Parathyroid adenoma (tissue), 2 donors: ENCODE results near the gene NECAB3.
"Not testable (repeated sequence)": the region's sequence is repeated elsewhere in the genome, so short reads cannot be mapped to it uniquely, and the experiment has no call there.

Source experiments
- H2AFZ ChIP-seq: fragments of 300-600 bp; sonication (generic); one replicate; pipeline ENCODE4 v1.7.0; 2017; ENCODE audit warnings: antibody characterized with exemption, mild to moderate bottlenecking
- H3K27ac ChIP-seq: fragments of 300-600 bp; sonication (generic); one replicate; pipeline ENCODE4 v1.7.0; 2017
- H3K27me3 ChIP-seq: fragments of 300-600 bp; sonication (generic); one replicate; pipeline ENCODE4 v1.7.0; 2017; ENCODE audit warnings: low read length; ENCODE audit not compliant: control insufficient read depth, insufficient read depth
- H3K36me3 ChIP-seq: fragments of 300-600 bp; sonication (generic); one replicate; pipeline ENCODE4 v1.7.0; 2017; ENCODE audit warnings: low read length; ENCODE audit not compliant: control insufficient read depth, insufficient read depth
- H3K4me1 ChIP-seq: fragments of 300-600 bp; sonication (generic); one replicate; pipeline ENCODE4 v1.7.0; 2017; ENCODE audit warnings: control low read depth
- H3K4me2 ChIP-seq: fragments of 300-600 bp; sonication (generic); one replicate; pipeline ENCODE4 v1.7.0; 2017; ENCODE audit warnings: low read length
- H3K4me3 ChIP-seq: fragments of 300-600 bp; sonication (generic); one replicate; pipeline ENCODE4 v1.7.0; 2017; ENCODE audit warnings: low read depth, low read length
- H3K79me2 ChIP-seq: fragments of 300-600 bp; sonication (generic); one replicate; pipeline ENCODE4 v1.7.0; 2017; ENCODE audit warnings: control low read depth
- H3K9ac ChIP-seq: fragments of 300-600 bp; sonication (generic); one replicate; pipeline ENCODE4 v1.7.0; 2017; ENCODE audit warnings: mild to moderate bottlenecking
- H3K9me3 ChIP-seq: fragments of 300-600 bp; sonication (generic); one replicate; pipeline ENCODE4 v1.7.0; 2017; ENCODE audit warnings: low read length; ENCODE audit not compliant: control insufficient read depth
- TF ChIP-seq, protein P1 (sequence below): fragments of 300-600 bp; sonication (generic); IDR thresholded peaks from one replicate; pipeline ENCODE4 v1.7.0; 2017; ENCODE audit warnings: antibody characterized with exemption, mild to moderate bottlenecking
- donor health status: primary hyperparathyroidism.

Gene NECAB3

DNA sequence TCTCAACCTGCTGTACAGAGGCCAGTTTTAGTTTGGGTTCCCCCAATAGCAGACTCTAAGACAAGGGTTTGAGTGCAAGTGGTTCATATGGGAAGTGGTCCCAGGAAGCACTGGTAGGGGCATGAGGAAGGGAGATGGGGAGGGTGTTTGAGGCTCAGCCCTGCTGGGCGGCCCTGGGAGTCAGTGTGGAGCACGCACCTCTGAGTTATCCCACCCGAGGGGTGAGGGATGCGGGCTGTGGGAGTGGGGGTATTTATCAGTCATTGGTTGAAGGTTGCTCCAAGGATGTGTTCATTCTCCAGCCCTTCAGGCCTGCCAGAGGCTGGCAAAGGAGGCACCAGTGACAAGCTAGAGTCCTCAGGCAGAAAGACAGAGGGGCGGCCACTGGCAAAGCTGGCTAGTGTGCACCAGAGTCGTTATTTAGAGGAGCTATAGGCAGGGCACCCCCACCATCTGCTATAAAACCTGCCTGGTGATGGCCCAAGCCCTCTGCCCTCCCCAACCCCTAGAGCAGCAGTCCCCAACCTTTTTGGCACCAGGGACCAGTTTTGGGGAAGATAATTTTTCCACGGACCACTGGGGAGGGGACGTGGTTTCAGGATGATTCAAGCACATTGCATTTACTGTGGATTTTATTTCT, 29.4 kb upstream of the NECAB3 start:
- Histone ChIP-seq H3K4me1 (peaks cover 3% of the 10 kb centered on the region), H3K36me3 (no peaks in the 10 kb centered on the region), H3K4me3 (no peak overlapping the region), H3K79me2 (no peaks in the 10 kb centered on the region), H3K4me2 (no peak overlapping the region), H2AFZ (no peak overlapping the region), H3K9me3 (no peaks in the 10 kb centered on the region), H3K27ac (no peak overlapping the region), H3K9ac (no peak overlapping the region), H3K27me3 (no peaks in the 10 kb centered on the region)
- TF ChIP-seq, protein P1, sequence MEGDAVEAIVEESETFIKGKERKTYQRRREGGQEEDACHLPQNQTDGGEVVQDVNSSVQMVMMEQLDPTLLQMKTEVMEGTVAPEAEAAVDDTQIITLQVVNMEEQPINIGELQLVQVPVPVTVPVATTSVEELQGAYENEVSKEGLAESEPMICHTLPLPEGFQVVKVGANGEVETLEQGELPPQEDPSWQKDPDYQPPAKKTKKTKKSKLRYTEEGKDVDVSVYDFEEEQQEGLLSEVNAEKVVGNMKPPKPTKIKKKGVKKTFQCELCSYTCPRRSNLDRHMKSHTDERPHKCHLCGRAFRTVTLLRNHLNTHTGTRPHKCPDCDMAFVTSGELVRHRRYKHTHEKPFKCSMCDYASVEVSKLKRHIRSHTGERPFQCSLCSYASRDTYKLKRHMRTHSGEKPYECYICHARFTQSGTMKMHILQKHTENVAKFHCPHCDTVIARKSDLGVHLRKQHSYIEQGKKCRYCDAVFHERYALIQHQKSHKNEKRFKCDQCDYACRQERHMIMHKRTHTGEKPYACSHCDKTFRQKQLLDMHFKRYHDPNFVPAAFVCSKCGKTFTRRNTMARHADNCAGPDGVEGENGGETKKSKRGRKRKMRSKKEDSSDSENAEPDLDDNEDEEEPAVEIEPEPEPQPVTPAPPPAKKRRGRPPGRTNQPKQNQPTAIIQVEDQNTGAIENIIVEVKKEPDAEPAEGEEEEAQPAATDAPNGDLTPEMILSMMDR = no peak

DNA sequence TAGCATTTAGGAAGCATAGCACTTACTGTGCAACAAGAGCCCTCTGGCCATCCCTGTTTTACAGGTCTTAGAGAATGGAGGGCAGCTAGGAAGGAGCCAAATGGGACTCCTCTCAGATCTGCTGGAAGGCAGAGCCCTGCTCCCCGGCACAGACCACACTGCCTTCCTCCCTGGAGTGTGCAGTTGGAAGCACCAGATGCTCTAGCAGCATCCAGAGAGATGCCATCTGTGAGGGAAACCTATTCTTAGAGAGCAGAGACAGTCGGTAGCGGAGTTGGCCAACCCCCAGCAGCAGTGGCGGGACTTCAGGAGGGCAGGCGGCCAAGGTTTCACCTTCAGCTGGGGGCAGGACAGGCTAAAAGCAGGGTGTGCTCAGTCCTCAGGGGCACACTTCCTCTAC, 28.6 kb upstream of the NECAB3 start:
- H3K79me2 ChIP-seq = no peaks in the 10 kb centered on the region
- TF ChIP-seq, protein P1 = no peak
- H3K9ac ChIP-seq = no peak overlapping the region
- peak overlapping the region; percentile 38 for H2AFZ ChIP-seq
- H3K4me1 ChIP-seq = peaks cover 3% of the 10 kb centered on the region
- no peak overlapping the region for H3K4me3 ChIP-seq
- H3K36me3 ChIP-seq = no peaks in the 10 kb centered on the region
- no peaks in the 10 kb centered on the region for H3K27me3 ChIP-seq
- no peak overlapping the region for H3K27ac ChIP-seq
- H3K4me2 ChIP-seq = no peak overlapping the region
- no peaks in the 10 kb centered on the region for H3K9me3 ChIP-seq

DNA sequence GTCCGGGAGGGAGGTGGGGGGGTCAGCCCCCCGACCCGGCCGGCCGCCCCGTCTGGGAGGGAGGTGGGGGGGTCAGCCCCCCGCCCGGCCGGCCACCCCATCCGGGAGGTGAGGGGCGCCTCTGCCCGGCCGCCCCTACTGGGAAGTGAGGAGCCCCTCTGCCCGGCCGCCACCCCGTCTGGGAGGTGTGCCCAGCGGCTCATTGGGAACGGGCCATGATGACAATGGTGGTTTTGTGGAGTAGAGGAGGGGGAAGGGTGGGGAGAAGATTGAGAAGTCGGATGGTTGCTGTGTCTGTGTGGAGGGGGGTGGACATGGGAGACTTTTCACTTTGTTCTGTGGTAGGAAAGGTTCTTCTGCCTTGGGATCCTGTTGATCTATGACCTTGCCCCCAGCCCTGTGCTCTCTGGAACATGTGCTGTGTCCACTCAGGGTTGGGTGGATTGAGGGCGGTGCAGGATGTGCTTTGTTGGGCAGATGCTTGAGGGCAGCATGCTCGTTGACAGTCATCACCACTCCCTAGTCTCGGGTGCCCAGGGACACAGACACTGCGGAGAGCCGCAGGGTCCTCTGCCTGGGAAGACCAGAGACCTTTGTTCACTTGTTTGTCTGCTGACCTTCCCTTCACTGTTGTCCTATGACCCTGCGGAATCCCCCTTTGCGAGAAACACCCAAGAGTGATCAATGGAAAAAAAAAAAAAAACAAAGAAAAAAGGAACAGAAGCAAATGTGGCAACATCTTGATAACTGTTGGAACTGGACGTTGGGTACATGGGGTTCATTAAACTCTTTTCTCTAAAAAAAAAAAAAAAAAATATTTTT, 27.6 kb upstream of the NECAB3 start:
- no peaks in the 10 kb centered on the region for H3K27me3 ChIP-seq
- H3K4me1 ChIP-seq = peaks cover 3% of the 10 kb centered on the region
- H2AFZ ChIP-seq = no peak overlapping the region
- H3K4me2 ChIP-seq = no peak overlapping the region
- no peak overlapping the region for H3K9ac ChIP-seq
- H3K36me3 ChIP-seq = no peaks in the 10 kb centered on the region
- TF ChIP-seq, protein P1 = no peak
- H3K27ac ChIP-seq = no peak overlapping the region
- no peaks in the 10 kb centered on the region for H3K9me3 ChIP-seq
- no peak overlapping the region for H3K4me3 ChIP-seq
- no peaks in the 10 kb centered on the region for H3K79me2 ChIP-seq

DNA sequence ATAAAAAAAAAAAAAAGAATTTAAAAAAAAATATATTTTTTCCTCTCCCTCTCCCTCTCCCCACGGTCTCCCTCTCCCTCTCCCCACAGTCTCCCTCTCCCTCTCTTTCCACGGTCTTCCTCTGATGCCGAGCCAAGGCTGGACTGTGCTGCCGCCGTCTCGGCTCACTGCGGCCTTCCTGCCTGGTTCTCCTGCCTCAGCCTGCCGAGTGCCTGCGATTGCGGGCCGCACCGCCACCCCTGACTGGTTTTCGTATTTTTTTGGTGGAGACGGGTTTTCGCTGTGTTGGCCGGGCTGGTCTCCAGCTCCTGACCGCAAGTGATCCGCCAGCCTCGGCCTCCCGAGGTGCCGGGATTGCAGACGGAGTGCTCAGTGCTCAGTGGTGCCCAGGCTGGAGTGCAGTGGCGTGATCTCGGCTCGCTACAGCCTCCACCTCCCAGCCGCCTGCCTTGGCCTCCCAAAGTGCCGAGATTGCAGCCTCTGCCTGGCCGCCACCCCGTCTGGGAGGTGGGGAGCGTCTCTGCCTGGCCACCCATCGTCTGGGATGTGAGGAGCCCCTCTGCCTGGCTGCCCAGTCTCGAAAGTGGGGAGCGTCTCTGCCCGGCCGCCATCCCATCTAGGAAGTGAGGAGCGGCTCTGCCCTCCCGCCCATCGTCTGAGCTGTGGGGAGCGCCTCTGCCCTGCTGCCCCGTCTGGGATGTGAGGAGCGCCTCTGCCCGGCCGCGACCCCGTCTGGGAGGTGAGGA, 26.6 kb upstream of the NECAB3 start:
- not testable (repeated sequence) for H3K9me3 ChIP-seq, H3K79me2 ChIP-seq, H3K27me3 ChIP-seq, H3K36me3 ChIP-seq, H3K9ac ChIP-seq, H3K4me1 ChIP-seq, H3K27ac ChIP-seq, H3K4me2 ChIP-seq, H3K4me3 ChIP-seq, H2AFZ ChIP-seq

DNA sequence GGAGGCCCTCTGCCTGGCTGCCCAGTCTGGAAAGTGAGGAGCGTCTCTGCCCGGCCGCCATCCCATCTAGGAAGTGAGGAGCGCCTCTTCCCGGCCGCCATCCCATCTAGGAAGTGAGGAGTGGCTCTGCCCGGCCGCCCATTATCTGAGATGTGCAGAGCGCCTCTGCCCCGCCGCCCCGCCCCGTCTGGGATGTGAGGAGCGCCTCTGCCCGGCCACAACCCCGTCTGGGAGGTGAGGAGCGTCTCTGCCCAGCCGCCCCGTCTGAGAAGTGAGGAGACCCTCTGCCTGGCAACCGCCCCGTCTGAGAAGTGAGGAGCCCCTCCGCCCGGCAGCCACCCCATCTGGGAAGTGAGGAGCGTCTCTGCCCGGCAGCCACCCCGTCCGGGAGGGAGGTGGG, 24.7 kb upstream of the NECAB3 start:
- not testable (repeated sequence) for H3K27me3 ChIP-seq, H3K36me3 ChIP-seq, H3K4me2 ChIP-seq, H3K4me1 ChIP-seq, H3K9ac ChIP-seq, H3K4me3 ChIP-seq, H3K9me3 ChIP-seq, H3K27ac ChIP-seq, H2AFZ ChIP-seq, H3K79me2 ChIP-seq
